GM19025 (cell line): ENCODE results near the gene ERMP1.
"Not testable (repeated sequence)": the region's sequence is repeated elsewhere in the genome, so short reads cannot be mapped to it uniquely, and the experiment has no call there.

Experiments used
- ATAC-seq: cut with Tn5 transposase; IDR thresholded peaks from one replicate; pipeline ENCODE4 v1.9.1; 2021; ENCODE audit warnings: mild to moderate bottlenecking, low read depth, moderate library complexity; ENCODE audit not compliant: unreplicated experiment

Gene ERMP1

DNA sequence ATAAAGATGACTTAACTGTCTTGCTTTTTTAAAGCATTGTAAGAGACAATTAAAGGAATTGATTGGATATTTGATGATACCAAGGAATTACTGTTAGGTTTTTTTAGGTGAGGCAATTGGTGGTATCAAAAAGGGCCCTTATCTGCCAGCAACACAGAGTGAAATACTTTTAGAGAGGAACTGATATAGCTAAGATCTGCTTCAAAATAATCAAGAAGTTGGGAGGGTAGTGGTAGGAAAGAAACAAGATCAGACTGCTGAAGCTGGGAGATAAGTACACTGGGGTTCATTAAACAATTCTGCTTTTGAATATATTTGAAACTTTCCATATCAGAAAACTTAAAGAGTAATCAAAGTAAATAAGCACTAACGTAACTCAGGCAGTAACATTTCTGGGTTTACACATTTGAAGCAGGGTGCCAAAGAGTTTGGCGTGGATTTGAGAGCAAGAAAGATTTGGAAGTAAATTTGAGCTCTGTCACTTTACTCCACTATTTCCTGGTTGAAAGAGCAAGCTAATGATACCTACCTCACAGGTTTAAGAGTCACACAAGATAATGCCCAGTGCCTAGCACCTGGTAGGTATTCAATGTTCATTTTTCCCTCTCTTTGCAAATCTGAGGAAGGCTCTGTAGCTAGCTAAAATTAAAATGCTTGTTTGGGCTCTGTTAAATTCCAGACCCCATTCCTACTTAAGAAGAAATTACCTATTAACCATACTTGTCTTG, 6.9 kb downstream of the ERMP1 start:
- ATAC-seq = no peak

DNA sequence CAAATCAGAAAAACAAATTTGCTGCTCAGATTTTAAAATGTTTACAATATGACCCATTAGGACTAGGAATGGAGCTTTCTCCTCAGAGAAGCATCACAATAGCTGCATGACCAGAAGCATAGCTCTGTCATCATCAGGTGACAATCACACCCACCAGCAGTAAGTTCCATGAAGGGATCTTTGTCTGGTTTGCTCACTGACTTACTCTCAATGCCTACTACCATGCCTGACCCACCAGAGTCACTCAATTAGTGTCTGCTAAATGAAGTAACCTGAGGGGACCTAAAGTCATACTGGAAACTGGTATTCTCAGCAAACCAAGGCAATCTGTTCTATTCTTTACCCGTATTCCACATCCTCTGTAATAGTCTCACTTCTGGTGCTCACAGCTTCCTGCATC, 7.7 kb downstream of the ERMP1 start:
- ATAC-seq = no peak

DNA sequence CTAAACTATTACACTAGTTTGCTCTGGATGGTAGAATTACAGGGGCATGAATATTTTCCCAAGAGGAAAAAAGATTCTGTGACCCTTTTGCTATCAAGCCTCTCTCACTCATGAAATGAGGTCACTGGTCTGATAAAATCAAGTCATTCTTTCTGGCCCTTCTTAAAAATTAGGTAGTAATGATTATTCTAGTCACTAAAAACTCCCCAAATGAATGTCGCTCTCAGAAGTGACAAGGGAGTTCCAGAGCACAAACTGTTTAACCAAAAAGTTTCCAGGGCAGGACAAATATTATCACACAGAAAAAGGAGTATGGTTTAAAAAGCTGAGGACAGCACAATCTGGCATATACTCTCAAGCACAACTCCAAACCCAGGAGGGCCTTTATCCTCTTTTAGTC, 12.5 kb downstream of the ERMP1 start:
- no peak for ATAC-seq

DNA sequence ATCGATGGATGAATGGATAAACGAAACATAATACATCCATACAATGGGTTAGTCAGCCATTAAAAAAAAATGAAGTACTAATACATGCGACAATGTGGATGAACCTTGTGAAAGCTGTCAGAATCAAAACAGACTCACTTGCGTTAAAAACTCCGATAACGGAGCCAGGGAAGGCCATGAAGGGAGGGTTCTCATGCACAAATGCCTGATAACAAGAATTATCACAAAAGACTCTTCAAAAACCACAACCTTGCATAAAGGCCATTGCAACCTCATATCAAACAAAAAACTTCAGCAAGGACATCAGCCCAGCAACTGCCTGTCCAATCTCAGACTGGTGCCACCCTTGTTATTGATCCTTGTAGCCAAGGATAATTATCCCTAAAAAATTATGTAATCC, 13.7 kb downstream of the ERMP1 start:
- no peak for ATAC-seq

DNA sequence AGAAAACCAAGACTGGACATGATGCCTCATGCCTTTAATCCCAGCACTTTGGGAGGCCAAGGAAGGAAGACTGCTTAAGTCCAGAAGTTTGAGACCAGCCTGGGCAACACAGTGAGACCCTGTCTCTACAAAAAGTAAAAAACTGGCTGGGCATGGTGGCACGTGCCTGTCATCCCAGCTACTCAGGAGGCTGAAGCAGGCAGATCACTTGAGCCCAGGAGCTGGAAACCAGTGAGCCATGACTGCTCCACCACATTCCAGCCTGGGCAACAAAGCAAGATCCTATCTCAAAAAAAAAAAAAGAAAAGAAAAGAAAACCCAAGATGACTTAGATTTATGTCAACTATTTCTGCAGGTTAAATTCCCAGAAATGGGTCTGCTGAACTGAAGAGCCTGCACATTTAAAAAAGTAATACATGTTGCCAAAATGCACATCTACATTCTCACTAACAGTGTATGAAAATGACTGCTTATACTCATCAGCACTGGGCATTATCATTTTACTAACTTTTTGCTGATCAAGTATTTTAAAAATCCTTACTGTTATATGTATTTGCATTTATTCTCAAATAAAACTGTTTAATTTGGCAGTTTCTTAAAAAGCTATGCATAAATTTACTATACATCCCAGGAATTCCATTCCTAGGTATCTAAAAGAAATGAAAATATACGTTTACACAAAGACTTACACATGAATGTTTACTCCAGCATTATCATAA, 14.3 kb downstream of the ERMP1 start:
- no peak for ATAC-seq

DNA sequence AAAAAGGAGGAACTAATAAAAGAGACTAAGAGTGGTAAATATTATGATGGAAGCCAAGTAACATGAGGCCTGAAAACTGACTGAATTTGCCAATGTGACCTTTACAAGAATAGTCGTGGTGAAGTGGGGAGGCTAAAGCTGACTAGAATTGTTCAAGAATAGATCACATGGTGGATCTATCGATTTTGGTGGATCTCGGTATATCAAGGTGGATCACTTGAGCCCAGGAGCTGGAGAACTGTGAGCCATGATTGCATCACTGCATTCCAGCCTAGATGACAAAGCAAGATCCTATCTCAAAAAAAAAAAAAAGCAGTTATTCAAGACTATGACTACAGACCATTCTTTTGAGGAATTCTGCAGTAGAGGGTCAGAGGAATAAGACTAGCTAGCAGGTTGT, 15.1 kb downstream of the ERMP1 start:
- ATAC-seq = no peak

DNA sequence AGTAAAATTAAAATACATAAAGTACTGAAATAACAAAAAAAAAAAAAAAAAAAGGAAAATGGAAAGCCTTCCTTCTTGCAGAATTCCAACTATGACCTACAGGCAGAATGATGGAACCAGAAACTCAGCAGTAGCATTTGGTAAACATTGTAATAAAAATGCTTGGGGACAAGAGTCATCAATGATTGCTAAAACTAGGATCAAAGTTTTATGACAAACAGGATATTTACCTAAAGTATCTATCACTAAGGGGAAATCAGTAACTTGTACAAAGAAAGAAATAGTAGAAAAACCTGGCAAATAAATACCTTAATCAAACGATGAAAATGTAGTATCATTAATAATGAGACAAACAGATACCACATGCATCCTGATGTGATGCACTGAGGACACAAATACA, 17.5 kb downstream of the ERMP1 start:
- ATAC-seq = no peak

DNA sequence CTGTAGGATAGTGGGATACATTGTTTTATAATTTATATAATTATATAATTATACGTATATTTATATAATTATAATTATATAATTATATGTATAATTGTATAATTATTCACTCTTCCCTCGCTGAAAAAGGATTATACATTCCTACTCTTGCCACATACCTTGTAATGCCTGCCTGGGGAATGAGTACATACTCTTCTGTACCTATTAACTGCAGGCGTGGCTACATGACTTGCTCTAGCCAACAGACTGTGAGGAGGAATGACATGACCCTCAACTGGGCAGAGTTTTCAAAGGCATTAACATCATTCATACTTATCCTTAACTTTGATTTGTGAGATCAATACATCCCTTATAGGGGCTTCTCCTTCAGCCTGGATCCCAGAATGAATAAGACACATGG, 19.1 kb downstream of the ERMP1 start:
- ATAC-seq = no peak

DNA sequence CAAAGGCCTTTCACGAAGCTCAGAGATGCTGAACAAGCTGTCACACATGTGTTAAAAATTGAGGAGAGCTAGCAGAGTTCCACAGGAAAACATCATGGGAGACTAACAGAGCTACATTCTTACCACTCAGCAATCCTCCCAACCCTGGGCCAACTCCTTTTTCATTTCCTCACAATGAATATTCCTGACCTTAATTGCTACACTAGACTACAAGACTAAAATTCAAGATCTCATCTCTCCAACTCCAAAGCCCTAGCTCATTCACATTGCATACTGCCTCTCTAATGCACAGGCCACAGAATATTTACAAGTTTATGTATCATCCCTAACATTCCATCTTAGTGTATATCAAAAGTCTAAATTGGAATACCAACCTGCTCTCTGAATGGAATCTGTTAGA, 21.2 kb downstream of the ERMP1 start:
- no peak for ATAC-seq

DNA sequence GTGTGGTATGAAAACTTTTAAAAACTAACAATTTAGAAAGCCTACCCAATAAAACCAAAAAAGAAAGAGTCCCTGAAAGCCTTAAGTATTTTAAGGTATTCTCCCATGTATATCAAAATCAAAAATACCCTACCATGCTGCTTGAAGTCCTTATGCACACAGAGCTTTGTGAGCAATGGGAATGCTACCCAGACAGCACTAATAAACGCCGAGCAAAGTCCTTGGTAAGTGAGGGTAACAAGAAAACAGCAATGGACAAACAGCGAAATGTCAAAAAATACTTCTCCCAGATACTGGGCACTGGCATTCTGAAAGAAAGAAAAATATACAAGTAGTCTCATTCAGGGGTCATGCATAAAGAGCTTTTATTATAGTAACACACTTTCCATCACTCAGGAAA, 27.4 kb downstream of the ERMP1 start:
- ATAC-seq = no peak

DNA sequence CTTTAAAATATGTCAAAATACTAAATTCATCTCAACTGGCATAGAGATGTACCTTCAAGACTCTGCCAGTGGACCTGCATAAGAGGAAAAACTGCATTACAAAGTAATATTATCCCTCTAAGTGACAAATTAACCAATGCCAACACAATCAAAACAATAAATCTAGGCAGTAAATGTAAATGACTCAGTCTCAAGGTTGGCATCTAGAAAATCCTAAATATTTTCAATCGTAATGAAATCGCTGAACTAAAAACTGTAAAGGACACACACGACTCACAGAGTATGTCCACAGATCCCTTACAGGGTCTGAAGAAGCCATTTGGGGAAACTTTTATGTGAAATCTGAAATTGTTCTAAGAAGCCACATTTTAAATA, 31.2 kb downstream of the ERMP1 start:
- no peak for ATAC-seq

DNA sequence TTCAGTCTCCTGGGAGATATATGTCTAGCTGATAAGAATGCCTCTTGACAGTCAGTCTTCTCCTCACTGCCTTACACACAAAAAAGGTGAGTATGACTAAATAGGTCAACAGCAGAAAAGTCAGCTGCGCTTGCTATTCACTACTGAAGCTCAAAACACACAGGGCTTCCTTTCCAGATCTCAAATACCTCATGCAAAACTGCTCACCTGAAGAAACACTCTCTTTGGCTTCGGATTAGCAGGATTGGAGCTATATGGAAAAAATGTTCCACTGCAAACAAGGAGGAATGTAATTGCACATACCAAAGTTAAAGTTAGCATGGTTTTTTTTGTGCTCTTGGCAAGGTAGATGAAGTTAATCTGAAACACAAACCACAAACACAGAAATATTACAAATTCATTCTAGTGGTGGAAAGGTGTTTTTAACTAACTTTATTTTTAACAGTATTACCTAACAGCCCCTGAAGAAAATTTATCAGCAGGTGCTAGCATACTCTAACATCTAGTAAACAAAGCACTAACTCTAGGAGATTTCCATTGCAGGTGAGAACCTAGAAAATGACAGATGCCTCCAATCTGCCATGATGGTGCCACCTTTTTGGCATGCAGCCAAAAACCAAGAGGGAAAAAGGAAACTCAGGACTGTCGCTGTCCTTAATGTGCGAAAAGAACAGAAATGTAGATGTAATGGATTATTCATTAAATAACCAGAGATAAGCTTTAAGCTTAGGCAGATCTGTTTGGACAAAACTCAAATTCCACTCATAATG, 31.8 kb downstream of the ERMP1 start:
- ATAC-seq = no peak

DNA sequence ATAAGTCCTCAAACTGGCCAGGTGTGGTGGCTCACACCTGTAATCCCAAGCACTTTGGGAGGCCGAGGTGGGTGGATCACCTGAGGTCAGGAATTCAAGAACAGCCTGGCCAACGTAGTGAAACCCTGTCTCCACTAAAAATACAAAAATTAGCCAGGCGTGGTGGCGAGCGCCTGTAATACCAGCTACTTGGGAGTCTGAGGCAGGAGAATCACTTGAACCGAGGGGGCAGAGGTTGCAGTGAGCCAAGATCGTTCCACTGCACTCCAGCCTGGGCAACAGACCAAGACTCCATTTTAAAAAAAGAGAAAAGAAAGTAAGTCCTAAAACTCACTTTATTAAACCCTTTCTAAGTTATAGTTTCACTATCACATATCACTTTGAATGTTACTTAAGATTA, 32.5 kb downstream of the ERMP1 start:
- not testable (repeated sequence) for ATAC-seq

DNA sequence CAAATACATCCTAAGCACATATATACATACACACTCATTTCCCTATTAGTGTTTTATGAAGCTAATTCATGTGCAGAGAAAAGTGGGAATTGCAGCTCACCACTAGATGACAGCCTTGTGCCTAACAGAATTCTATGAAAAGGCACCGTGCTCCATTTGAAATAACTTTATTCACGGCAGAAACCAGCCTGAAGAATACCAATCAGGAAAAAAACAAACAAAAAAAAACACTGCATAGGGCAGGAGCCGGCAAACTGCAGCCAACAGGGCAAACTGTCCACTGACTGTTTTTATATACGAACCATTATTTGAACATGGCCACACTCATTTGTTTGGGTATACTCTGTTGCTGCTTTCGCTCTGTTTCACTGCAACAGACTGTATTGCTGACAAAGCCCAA, 33.6 kb downstream of the ERMP1 start:
- no peak for ATAC-seq

DNA sequence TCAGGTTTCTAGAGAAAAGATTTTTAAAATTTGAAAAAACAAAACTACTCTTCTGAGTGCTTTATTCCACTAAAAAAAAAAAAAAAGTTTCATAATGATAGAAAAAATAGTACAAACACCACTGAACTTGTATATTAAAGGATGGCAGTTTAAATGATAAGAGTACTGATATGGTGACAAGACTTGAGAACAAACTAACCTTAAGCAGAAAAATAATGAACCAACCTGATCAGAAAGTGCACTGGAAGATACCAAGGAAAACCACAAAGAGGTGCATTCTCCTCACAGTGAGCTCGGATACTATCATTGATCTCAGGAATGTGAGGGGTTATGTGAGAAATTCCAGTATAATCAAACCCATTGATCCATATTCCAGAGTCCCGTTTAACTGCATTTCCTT, 34.3 kb downstream of the ERMP1 start:
- ATAC-seq = no peak

DNA sequence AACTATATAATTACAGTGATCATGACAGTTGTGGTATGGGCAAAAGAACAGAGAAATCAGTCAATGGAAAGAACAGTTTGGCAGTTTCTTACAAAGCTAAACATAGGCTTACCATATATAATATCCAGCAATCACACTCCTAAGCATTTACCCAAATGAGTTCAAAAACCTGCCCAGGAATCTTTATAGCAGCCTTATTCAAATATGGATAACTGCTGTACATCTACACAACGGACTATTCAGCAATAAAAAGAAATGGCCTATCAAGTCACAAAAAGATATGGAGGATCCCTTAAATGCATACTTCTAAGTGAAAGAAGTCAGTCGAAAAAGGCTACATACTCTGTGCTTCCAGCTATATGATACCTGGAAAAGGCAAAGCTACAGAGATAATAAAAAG, 36.6 kb downstream of the ERMP1 start:
- no peak for ATAC-seq

DNA sequence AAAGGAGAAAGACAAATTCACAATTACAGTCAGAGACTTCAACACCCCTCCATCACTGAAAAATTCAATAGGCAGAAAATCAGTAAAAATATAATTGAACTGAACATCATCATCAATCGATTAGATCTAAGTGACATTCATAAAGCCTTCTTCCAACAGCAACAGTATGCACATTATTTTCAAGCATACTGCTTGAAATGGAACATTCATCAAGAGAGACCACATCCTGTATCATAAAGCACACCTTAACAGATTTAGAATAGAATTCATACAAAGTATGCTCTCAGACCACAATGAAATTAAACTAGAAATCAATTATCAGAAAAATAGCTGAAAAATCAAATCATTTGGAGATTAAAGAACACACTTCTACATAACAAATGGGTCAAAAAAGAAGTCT, 39.1 kb downstream of the ERMP1 start:
- no peak for ATAC-seq

DNA sequence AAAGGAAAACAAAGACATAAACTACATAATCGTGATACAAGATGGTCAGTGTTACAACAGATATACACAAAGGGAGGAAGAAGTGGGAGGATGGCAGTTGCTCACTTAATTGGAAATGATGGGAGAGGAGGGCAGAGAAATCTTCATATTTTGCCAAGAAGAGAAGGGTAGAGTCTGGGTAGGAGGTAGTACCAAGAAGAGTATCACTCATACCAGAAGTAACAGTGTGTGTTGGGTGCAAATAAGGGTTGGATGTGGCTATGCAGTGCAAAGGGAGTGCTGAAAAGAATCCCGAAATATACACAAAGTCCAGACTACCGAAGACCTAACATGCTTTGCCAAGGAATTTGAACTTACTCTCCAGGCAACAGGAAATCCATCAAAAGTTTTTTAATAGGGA, 41.0 kb downstream of the ERMP1 start:
- ATAC-seq = no peak

DNA sequence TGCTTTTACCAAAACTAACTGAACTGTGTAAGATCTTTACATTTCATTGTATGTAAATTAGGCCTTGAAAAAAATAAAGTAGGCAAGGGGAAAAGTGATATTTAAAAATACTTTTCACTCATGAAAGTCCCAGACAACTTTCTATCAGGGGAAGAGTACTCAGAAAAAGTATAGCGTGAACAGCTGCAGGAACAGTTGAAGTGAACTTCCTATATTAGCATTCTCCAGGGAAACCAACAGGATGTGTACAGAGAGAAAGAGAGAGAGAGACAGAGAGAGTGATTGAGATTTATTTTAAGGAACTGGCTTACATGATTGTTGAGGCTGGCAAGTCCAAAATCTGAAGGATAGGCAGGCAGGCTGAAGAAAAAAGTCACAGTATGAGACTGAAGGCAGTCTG, 42.0 kb downstream of the ERMP1 start:
- no peak for ATAC-seq

DNA sequence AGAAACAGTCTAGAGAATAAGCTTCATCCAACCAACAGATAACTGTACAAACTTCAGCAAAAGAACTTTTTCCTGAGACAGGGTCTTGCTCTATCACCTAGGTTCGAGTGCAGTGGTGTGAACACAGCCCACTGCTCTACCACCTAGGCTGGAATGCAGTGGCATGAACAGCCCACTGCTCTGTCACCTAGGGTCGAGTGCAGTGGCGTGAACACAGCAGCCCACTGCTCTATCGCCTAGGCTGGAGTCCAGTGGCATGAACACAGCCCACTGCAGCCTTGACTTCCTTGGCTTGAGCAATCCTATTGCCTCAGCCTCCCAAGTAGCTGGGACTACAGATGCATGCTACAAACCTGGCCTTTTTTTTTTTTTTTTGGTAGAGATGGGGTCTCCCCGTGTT, 43.4 kb downstream of the ERMP1 start:
- no peak for ATAC-seq

DNA sequence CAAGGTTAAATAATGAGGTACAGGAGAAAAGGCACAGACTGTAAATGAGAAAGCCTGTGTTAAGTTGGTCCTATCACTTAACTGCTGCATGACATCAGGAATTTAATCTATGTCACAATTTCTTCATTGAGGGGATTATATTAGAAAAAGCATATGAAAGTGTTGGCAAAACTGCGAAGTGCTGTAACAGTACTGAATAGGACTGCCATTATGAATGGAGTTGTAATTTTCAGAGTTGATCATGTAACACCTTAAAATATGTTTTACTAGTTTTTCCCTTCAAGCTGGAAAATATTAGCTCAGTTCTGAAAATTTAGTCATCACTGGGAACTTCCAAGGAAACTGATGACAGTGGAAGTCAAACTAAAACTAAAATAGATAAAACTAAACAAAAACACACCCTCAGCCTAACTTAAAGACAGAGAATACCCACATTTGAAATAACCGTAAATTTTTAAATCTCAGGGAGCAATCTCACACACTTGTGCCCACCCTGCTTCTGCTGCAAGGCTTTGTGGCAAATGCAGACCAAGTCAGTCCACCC, 45.1 kb downstream of the ERMP1 start:
- no peak for ATAC-seq
